Prostate gland (tissue), 2 donors: ENCODE results near the gene GGT6.

Source experiments
- CTCF ChIP-seq, 4 experiments: fragments of 200-600 bp in 2 of 4; fragments of 450-650 bp in 2 of 4; sonication (generic) in 2 of 4; IDR thresholded peaks; 1 replicate in 3 of 4; 2 replicates in 1 of 4; pipeline ENCODE4 v1.5.1; 2016 to 2019; ENCODE audit warnings: antibody characterized with exemption in 4 of 4, mild to moderate bottlenecking in 2 of 4, moderate library complexity in 2 of 4
- POLR2A ChIP-seq: fragments of 450-650 bp; IDR thresholded peaks from one replicate; pipeline ENCODE4 v1.6.1; 2016; ENCODE audit warnings: antibody characterized with exemption, mild to moderate bottlenecking
- POLR2AphosphoS5 ChIP-seq: sonication (generic); formaldehyde crosslinking; IDR thresholded peaks from one replicate; pipeline ENCODE4 v1.6.1; 2017; ENCODE audit warnings: antibody characterized with exemption

GRCh38 chr17:4536742-4537411, 23.5 kb downstream of the GGT6 start:
- TF ChIP-seq CTCF (IDR thresholded peaks at IDR 0.05) (no peak), POLR2A (no peak), POLR2AphosphoS5 (no peak)
